ENCODE data around the gene BIRC5. TPM values are rescaled to one million over a fixed set of nuclear protein-coding genes. Genes with fewer than 3 reads are reported as not detected.

The BIRC5 gene
- total RNA-seq, 4 donors from 2014 or later, result 2.4 to 6.5 (median 5.7) TPM

- Histone ChIP-seq H3K4me3 (no peak overlapping the region), H3K4me1 (peaks cover 0 to 9% (median 3%) of the 10 kb centered on the region in 4 donors), H3K27me3 (peaks cover 0 to 14% of the 10 kb centered on the region in 2 donors), H3K36me3 (no peaks in the 10 kb centered on the region), H3K27ac (no peak overlapping the region), H3K9me3 (no peaks in the 10 kb centered on the region)
- DNase-seq, result no peak
- TF ChIP-seq CTCF (IDR thresholded peaks at IDR 0.05) (no peak), POLR2A (IDR thresholded peaks at IDR 0.05) (no peak)
These were observed 13.4 kb downstream of the BIRC5 start for GRCh38 chr17:78227455-78227916.

GRCh38 chr17:78228176-78228575 is 14.1 kb downstream of the BIRC5 start:
- Histone ChIP-seq H3K27me3 (peaks cover 0 to 14% of the 10 kb centered on the region in 2 donors), H3K4me1 (peaks cover 0 to 9% (median 3%) of the 10 kb centered on the region in 4 donors), H3K36me3 (no peaks in the 10 kb centered on the region), H3K27ac (no peak overlapping the region), H3K9me3 (no peaks in the 10 kb centered on the region), H3K4me3 (no peak overlapping the region)
- no peak for TF ChIP-seq CTCF (IDR thresholded peaks at IDR 0.05)
- no peak for TF ChIP-seq POLR2A (IDR thresholded peaks at IDR 0.05)
- DNase-seq, result no peak

DNA sequence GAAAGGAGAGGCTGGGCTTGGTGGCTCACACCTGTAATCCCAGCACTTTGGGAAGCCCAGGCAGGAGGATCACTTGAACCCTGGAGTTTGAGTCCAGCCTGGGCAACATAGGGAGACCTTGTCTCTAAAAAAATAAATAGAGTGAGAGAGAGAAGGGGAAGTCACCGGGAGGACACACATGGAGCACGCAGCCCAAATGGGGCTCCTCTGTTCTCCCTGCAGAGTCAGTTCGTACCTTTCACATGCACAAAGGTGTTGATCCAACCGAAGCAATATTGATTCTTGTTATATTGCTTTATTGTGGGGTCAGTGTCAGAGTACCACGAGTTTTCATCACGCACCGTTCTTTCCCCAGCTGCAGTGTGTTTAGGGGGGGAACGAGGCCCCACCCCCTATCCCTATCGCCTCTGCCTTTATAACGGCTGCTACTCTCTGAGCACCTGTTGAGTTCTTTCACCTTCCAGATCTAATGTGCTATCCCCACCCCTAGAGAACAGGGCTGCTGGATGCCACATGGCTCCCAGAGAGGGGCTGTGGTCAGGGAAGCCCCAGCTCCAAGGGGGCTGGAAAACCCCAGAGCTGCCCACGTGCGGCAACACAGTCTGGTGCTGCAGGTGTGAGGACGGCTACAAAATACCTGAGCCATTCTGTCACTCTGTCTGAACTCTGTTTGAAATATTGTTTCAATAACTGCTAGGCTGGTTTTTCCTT is 16.4 kb downstream of the BIRC5 start:
- TF ChIP-seq POLR2A (IDR thresholded peaks at IDR 0.05) (no peak), CTCF (IDR thresholded peaks at IDR 0.05) (no peak)
- Histone ChIP-seq H3K4me1 (peaks cover 0 to 9% (median 3%) of the 10 kb centered on the region in 4 donors), H3K9me3 (no peaks in the 10 kb centered on the region), H3K4me3 (no peak overlapping the region), H3K36me3 (no peaks in the 10 kb centered on the region), H3K27me3 (peaks cover 0 to 14% of the 10 kb centered on the region in 2 donors), H3K27ac (no peak overlapping the region)
- DNase-seq, result no peak

DNA sequence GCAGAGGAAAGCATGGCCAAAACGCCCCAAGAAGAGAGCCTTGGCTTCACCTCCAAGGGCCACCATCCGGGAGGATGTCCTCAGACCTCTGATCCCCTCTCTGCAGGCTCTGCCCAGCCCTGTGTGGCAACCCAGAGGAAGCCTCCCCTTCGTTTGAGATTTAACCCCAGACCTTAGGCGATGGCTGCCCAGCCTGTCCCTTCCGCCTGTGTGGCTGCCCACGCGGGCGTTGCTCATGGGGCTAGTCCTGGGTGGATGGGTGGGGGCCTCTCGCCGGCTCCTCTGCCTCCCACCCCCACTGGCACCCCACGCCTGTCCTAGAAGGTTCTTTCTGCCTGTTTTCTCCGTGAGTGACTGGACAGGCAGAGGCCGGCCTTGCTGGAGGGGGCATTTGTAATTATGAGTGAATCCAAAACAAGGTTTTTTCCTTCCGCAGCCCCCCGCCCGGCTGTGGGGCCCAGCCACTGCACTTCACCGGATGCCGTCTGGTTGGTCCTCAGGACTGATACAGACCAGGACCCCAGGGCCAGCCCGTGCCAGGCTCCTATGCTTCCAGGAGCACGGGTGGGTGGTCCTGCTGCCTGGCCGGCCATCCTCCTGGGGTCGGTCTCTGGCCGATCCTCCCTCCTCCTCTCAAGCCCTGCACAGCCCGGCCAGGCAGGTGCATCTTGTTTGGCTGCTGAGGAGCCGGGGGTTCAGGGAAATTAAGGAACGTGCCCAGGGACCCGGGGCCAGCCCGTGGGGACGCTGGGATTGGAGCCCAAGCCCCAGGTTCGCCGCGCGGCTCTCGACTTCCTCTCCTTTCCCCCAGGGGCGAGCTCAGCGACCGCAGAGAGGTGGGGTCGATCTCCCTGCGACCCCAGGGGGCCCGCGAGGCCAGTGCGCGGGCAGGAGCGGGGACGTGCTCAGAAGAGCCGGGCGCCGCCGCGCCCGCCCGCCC is 17.2 kb downstream of the BIRC5 start, which contains the start of gene TMEM235:
TSS of gene TMEM235 (plus strand) at position 636 of the 940 bp plus-strand sequence. CDS start 393 bp downstream, outside the sequence.
- H3K4me3 ChIP-seq, result peak within 1 kb of the TSS in 2 of 4 donors; percentile 12 to 19
- no peaks in the 10 kb centered on the region for H3K36me3 ChIP-seq
- H3K27ac ChIP-seq, result no peak within 1 kb of the TSS
- TF ChIP-seq POLR2A (IDR thresholded peaks at IDR 0.05) (no peak), CTCF (IDR thresholded peaks at IDR 0.05) (no peak)
- H3K9me3 ChIP-seq, result no peaks in the 10 kb centered on the region
- peaks cover 0 to 9% (median 3%) of the 10 kb centered on the region in 4 donors for H3K4me1 ChIP-seq
- no peak for DNase-seq
- peaks cover 0 to 14% of the 10 kb centered on the region in 2 donors for H3K27me3 ChIP-seq

DNA sequence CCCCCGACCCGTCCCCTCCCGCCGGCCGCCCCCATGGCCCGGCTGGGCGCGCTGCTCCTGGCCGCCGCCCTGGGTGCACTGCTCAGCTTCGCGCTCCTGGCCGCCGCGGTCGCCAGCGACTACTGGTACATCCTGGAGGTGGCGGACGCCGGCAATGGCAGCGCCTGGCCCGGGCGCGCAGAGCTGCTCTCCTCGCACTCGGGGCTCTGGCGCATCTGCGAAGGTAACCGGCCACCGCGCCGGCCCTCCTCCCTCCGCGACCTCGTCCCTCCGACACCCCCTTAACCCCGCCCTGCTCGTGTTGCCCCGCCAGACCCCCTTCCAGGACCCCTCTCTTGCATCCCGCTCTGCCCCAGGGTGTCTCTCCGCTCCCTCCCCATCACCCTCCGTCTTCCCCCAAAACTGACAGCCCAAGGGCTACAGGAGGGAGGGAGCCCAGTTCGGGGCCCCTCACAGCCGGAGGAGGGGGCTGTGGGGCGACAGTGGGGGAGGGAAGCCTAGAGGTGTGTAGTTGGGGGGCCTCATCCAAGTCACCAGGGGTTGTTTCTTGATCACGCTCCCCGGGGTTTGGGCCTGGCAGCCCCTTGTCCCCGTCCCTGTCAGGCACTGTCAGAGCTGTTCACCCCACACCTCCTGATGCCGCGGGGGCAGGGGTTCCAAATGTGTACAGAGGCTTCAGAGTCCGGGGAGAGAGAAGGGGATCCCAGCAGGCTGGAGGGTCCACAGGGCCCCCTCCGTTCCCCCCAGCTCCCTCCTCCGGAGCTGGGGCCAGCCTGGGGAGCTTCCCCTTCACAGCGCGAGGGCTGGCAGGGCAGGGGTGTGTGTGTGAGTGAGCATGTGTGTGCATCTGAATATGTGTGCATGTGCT is 18.2 kb downstream of the BIRC5 start:
- Histone ChIP-seq H3K4me3 (peak overlapping the region in 2 of 4 donors; percentile 12 to 19), H3K9me3 (no peaks in the 10 kb centered on the region), H3K4me1 (peaks cover 0 to 9% (median 3%) of the 10 kb centered on the region in 4 donors), H3K27ac (no peak overlapping the region), H3K36me3 (no peaks in the 10 kb centered on the region), H3K27me3 (peaks cover 0 to 14% of the 10 kb centered on the region in 2 donors)
- no peak for DNase-seq
- TF ChIP-seq CTCF (IDR thresholded peaks at IDR 0.05) (no peak), POLR2A (IDR thresholded peaks at IDR 0.05) (no peak)
